GM18868 (cell line): Measurements from ENCODE around the gene CYP17A1.
A peak's percentile ranks its signal among the peaks of the same experiment; 100 is the strongest.

Experiments used
- ATAC-seq: cut with Tn5 transposase; IDR thresholded peaks from one replicate; pipeline ENCODE4 v1.9.1; 2021; ENCODE audit warnings: mild to moderate bottlenecking, moderate library complexity; ENCODE audit not compliant: unreplicated experiment

CYP17A1 gene

GRCh38 chr10:102811346-102811745, 25.9 kb downstream of the CYP17A1 start:
- no peak for ATAC-seq

- ATAC-seq = no peak
Observed at GRCh38 chr10:102808380-102808779, 28.8 kb downstream of the CYP17A1 start.

GRCh38 chr10:102804382-102805055, 32.7 kb downstream of the CYP17A1 start:
- no peak for ATAC-seq

- no peak for ATAC-seq
Observed at GRCh38 chr10:102802920-102803534, 34.2 kb downstream of the CYP17A1 start.

- no peak for ATAC-seq
Observed at GRCh38 chr10:102801978-102802377, 35.2 kb downstream of the CYP17A1 start.

GRCh38 chr10:102801496-102801895, 35.7 kb downstream of the CYP17A1 start:
- no peak for ATAC-seq

GRCh38 chr10:102800611-102801335, 36.4 kb downstream of the CYP17A1 start:
- no peak for ATAC-seq

GRCh38 chr10:102799691-102800471, 37.3 kb downstream of the CYP17A1 start:
- no peak for ATAC-seq

- peak; percentile 100 for ATAC-seq
Observed at GRCh38 chr10:102796407-102797176, 40.6 kb downstream of the CYP17A1 start.

- ATAC-seq = peak; percentile 46
Observed at GRCh38 chr10:102795453-102796406, 41.5 kb downstream of the CYP17A1 start.

- ATAC-seq = no peak
Observed at GRCh38 chr10:102791754-102792395, 45.3 kb downstream of the CYP17A1 start.

- ATAC-seq = no peak
Observed at GRCh38 chr10:102785818-102786217, 51.4 kb downstream of the CYP17A1 start.

GRCh38 chr10:102783568-102783967, 53.6 kb downstream of the CYP17A1 start:
- no peak for ATAC-seq

- ATAC-seq = no peak
Observed at GRCh38 chr10:102782673-102783551, 54.3 kb downstream of the CYP17A1 start.

GRCh38 chr10:102781921-102782557, 55.2 kb downstream of the CYP17A1 start:
- no peak for ATAC-seq

- ATAC-seq = no peak
Observed at GRCh38 chr10:102781090-102781920, 55.9 kb downstream of the CYP17A1 start.
